SK-N-SH (cell line): ENCODE data around the gene DAPP1. TPM values are rescaled to one million over a fixed set of nuclear protein-coding genes. Genes with fewer than 3 reads are reported as not detected.

ENCODE experiments used
- CTCF ChIA-PET: fragments of 300-600, 350-600 bp; formaldehyde crosslinking; extraction: SDS; loops from one replicate; lab custom pipeline; 2021; lab: Yijun Ruan, JAX
- POLR2A ChIA-PET: fragments of 350-600 bp; sonication (Branson Sonifier 250); formaldehyde crosslinking; extraction: SDS; loops from one replicate; lab custom pipeline; 2020; ENCODE audit warnings: antibody characterized with exemption, inconsistent platforms; lab: Yijun Ruan, JAX
- DNase-seq: peaks from one replicate; pipeline ENCODE4 v3.0.0; 2012
- H2AFZ ChIP-seq: fragments of 200-600 bp; sonication (generic); 2 replicates; pipeline ENCODE4 v1.8.1; 2016; ENCODE audit warnings: antibody characterized with exemption, mild to moderate bottlenecking, low read depth
- H3F3A ChIP-seq: fragments of 200-600 bp; sonication (generic); replicated peaks from 2 replicates; pipeline ENCODE3; 2016; ENCODE audit warnings: antibody characterized with exemption, mild to moderate bottlenecking; ENCODE audit not compliant: insufficient read depth
- H3K27ac ChIP-seq, 2 experiments: fragments of 200-500 bp in 1 of 2; fragments of 200-600 bp in 1 of 2; sonication (Bioruptor generic) in 1 of 2; sonication (generic), shearing (Covaris generic) in 1 of 2; 2 replicates each; pipeline versions ENCODE4 v1.5.1 to v1.6.1; 2014 to 2016; ENCODE audit warnings: low read depth in 2 of 2, inconsistent platforms in 1 of 2, low read length in 1 of 2, mild to moderate bottlenecking in 1 of 2, mixed read lengths in 1 of 2
- H3K27me3 ChIP-seq: fragments of 200-600 bp; sonication (generic), shearing (Covaris generic); 2 replicates; pipeline ENCODE4 v1.6.1; 2016; ENCODE audit warnings: mixed run types; ENCODE audit not compliant: insufficient read depth
- H3K36me3 ChIP-seq, 2 experiments: fragments of 200-500 bp in 1 of 2; fragments of 200-600 bp in 1 of 2; sonication (Bioruptor generic) in 1 of 2; sonication (generic) in 1 of 2; replicated peaks in 1 of 2; 2 replicates each; pipeline versions ENCODE3 to v1.5.1; 2014 to 2016; ENCODE audit warnings: low read length in 1 of 2, mild to moderate bottlenecking in 1 of 2; ENCODE audit not compliant: insufficient read depth in 2 of 2, control insufficient read depth in 1 of 2
- H3K4me1 ChIP-seq, 2 experiments: fragments of 200-500 bp in 1 of 2; fragments of 200-600 bp in 1 of 2; sonication (Bioruptor generic) in 1 of 2; sonication (generic), shearing (Covaris generic) in 1 of 2; 2 replicates each; pipeline versions ENCODE4 v1.5.1 to v1.6.1; 2014 to 2016; ENCODE audit warnings: low read depth in 1 of 2, low read length in 1 of 2, mixed run types in 1 of 2; ENCODE audit not compliant: insufficient read depth in 2 of 2, control insufficient read depth in 1 of 2
- H3K4me2 ChIP-seq: fragments of 200-600 bp; sonication (generic), shearing (Covaris generic); 2 replicates; pipeline ENCODE4 v1.6.1; 2017; ENCODE audit warnings: mixed run types
- H3K4me3 ChIP-seq, 2 experiments: fragments of 200-500 bp in 1 of 2; fragments of 200-600 bp in 1 of 2; sonication (Bioruptor generic) in 1 of 2; sonication (generic), shearing (Covaris generic) in 1 of 2; 2 replicates each; pipeline versions ENCODE4 v1.5.1 to v1.8.1; 2014 to 2016; ENCODE audit warnings: low read depth in 2 of 2, inconsistent platforms in 1 of 2, low read length in 1 of 2, mild to moderate bottlenecking in 1 of 2, mixed read lengths in 1 of 2, moderate library complexity in 1 of 2
- H3K79me2 ChIP-seq: fragments of 200-600 bp; sonication (generic); 2 replicates; pipeline ENCODE4 v1.8.1; 2017; ENCODE audit warnings: mild to moderate bottlenecking; ENCODE audit not compliant: insufficient read depth
- H3K9ac ChIP-seq: fragments of 200-600 bp; sonication (generic); 2 replicates; pipeline ENCODE4 v1.6.1; 2017; ENCODE audit warnings: mixed run types
- H3K9me2 ChIP-seq: fragments of 200-600 bp; sonication (generic); 2 replicates; pipeline ENCODE4 v1.6.1; 2017; ENCODE audit warnings: mixed run types
- H3K9me3 ChIP-seq: fragments of 200-600 bp; sonication (generic); 2 replicates; pipeline ENCODE4 v1.6.1; 2017; ENCODE audit warnings: mixed run types, mild to moderate bottlenecking, moderate library complexity
- H4K20me1 ChIP-seq: fragments of 200-600 bp; sonication (generic); 2 replicates; pipeline ENCODE4 v1.6.1; 2017; ENCODE audit warnings: mild to moderate bottlenecking, mixed run types; ENCODE audit not compliant: insufficient read depth
- FOXM1 ChIP-seq: IDR thresholded peaks from 2 replicates; pipeline ENCODE4 v1.4.0; 2012; ENCODE audit warnings: low read depth, mild to moderate bottlenecking
- GABPA ChIP-seq: IDR thresholded peaks from 2 replicates; pipeline ENCODE4 v1.4.0; 2012; ENCODE audit warnings: low read depth, mild to moderate bottlenecking
- GATA2 ChIP-seq: sonication (generic); formaldehyde crosslinking; IDR thresholded peaks from 2 replicates; pipeline ENCODE4 v1.5.0; 2020; ENCODE audit warnings: mild to moderate bottlenecking, missing genetic modification reagents
- JUND ChIP-seq: IDR thresholded peaks from 2 replicates; pipeline ENCODE4 v1.4.0; 2012
- MAX ChIP-seq: IDR thresholded peaks from 2 replicates; pipeline ENCODE4 v1.4.0; 2012; ENCODE audit warnings: low read depth
- PBX3 ChIP-seq: IDR thresholded peaks from 2 replicates; pipeline ENCODE4; 2012
- RAD21 ChIP-seq: IDR thresholded peaks from 2 replicates; pipeline ENCODE4 v1.6.1; 2012; ENCODE audit warnings: mild to moderate bottlenecking, low read length
- REST ChIP-seq: IDR thresholded peaks from 2 replicates; pipeline ENCODE4 v1.6.1; 2012; ENCODE audit warnings: mild to moderate bottlenecking, low read depth, low read length, moderate library complexity
- RFX5 ChIP-seq: IDR thresholded peaks from 2 replicates; pipeline ENCODE4 v1.6.1; 2012; ENCODE audit warnings: mild to moderate bottlenecking, improper control_type of control experiment, low read length
- RXRA ChIP-seq: IDR thresholded peaks from 2 replicates; pipeline ENCODE4 v1.4.0; 2012; ENCODE audit warnings: low read depth, mild to moderate bottlenecking, borderline replicate concordance
- SIN3A ChIP-seq: IDR thresholded peaks from 2 replicates; pipeline ENCODE4 v1.6.1; 2012; ENCODE audit warnings: low read depth, mild to moderate bottlenecking, low read length, moderate library complexity, borderline replicate concordance
- SMC3 ChIP-seq: IDR thresholded peaks from 2 replicates; pipeline ENCODE4 v1.6.1; 2012; ENCODE audit warnings: low read depth, low read length, improper control_type of control experiment
- TCF12 ChIP-seq: IDR thresholded peaks from 2 replicates; pipeline ENCODE4 v1.4.0; 2012
- TEAD4 ChIP-seq: IDR thresholded peaks from 2 replicates; pipeline ENCODE4 v1.4.0; 2012; ENCODE audit warnings: mild to moderate bottlenecking, borderline replicate concordance; ENCODE audit not compliant: insufficient read depth
- USF1 ChIP-seq: IDR thresholded peaks from 2 replicates; pipeline ENCODE4 v1.4.0; 2012; ENCODE audit warnings: low read depth, borderline replicate concordance
- YY1 ChIP-seq: IDR thresholded peaks from 2 replicates; pipeline ENCODE4 v1.4.0; 2012; ENCODE audit warnings: low read depth, mild to moderate bottlenecking
- ZBTB33 ChIP-seq: IDR thresholded peaks from 2 replicates; pipeline ENCODE4 v1.4.0; 2012; ENCODE audit warnings: low read depth, borderline replicate concordance
- WGBS: methylation state at CpG from one replicate; pipeline ENCODE4 v1.1.6; 2017; ENCODE audit warnings: low lambda C conversion rate; 5-methylcytosine and 5-hydroxymethylcytosine counted together
- polyA plus RNA-seq, 3 experiments: library from polyadenylated mRNA; depleted of rRNA; stranded (reverse); fragments of >200 nt; gene quantifications; 2 replicates each; pipeline ENCODE4 v1.2.3, GENCODE V29; 2012

DAPP1 gene
- polyA plus RNA-seq, 1 of the 3 experiments (the other 2 are of a cell fraction): not detected

GRCh38 chr4:99809326-99809725 is 7.3 kb upstream of the DAPP1 start:
- Histone ChIP-seq H3K9me2 (no peaks in the 10 kb centered on the region), H3K27me3 (peaks cover 14% of the 10 kb centered on the region; the same call in 1 of the 2 replicates), H3K79me2 (no peaks in the 10 kb centered on the region), H3K9me3 (no peaks in the 10 kb centered on the region), H2AFZ (no peak overlapping the region), H3K27ac (no peak overlapping the region), H3K4me1 (no peaks in the 10 kb centered on the region), H3K4me3 (no peak overlapping the region), H3K4me2 (no peak overlapping the region), H3K9ac (no peak overlapping the region), H4K20me1 (no peaks in the 10 kb centered on the region), H3K36me3 (no peaks in the 10 kb centered on the region), H3F3A (no peaks in the 10 kb centered on the region)
- 92% methylated on average over 1 of the region's 1 CpG for WGBS
- DNase-seq: no peak
- TF ChIP-seq YY1: no peak
- TF ChIP-seq PBX3: no peak
- no peak for TF ChIP-seq REST
- TF ChIP-seq RAD21: no peak
- no peak for TF ChIP-seq ZBTB33
- no peak for TF ChIP-seq FOXM1
- no peak for TF ChIP-seq JUND
- no peak for TF ChIP-seq USF1
- TF ChIP-seq SMC3: no peak
- TF ChIP-seq RXRA: no peak
- TF ChIP-seq TEAD4: no peak
- TF ChIP-seq RFX5: no peak
- no peak for TF ChIP-seq SIN3A
- no peak for TF ChIP-seq GABPA
- TF ChIP-seq GATA2: no peak
- no peak for TF ChIP-seq TCF12
- no peak for TF ChIP-seq MAX
- ChIA-PET POLR2A (no interaction called here), CTCF (interaction anchor here (0.7 to 3.0 kb wide), 11 partner anchors 11 to 346 kb away, joined by 3 to 25 read pairs (median 5); partner anchors contain the start of gene TRMT10A)
